Measurements from ENCODE around the gene ARHGAP26.
A peak's percentile ranks its signal among the peaks of the same experiment; 100 is the strongest.

Gene ARHGAP26

GRCh38 chr5:143173139-143173889, 403.1 kb downstream of the ARHGAP26 start:
- no peak for DNase-seq (ENCODE audit: low read depth in 4 of 4, low spot score in 1 of 4)

DNA sequence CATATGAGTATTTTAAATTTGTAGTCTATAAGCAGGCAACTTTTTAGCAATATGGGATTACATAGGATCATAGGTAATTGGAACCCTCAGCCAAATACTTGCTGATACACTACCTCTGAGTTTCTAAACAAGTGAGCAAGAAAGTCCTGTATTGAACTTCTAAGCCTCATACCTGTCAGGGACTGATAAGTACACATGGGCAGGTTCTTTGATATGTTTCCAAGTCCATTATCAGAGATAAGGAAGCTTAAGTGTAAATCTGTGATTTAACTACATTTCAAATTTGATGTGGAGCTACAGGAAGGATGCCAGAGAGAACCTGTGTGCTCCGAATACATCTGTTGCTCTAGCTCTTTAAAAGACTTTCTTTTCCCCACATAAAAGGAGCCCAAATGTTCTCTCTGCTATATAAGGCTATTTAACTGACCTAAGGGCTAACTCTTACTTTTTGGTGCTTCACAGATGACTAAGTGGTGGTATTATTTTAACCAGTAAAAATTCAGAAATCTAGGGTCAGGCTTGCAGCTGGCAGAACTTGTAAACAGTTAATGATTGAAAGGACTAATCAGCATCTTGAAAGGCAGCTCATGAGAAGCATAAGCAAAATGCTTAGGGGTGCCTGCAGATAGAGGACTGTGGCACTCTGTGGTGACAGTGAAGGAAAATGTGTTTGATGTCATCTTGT, 404.7 kb downstream of the ARHGAP26 start:
- DNase-seq (ENCODE audit: low read depth in 4 of 4, low spot score in 1 of 4) = no peak

DNA sequence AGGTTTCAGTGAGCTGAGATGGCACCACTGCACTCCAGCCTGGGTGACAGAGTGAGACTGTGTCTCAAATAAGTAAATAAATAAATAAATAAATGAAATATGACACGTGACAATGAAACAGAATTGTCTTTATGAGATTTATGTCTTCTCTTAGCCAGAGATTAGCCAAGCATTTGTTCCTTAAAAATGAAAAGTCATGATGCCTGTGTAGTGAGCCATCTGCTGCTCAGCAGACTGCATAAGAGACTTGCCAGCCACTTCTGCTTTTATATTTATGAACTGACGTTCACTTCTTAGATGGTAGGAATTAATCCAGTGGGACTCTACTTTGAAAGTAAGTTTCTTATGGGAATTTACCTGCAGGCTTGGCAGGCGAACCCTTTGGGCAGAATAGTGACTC, 405.9 kb downstream of the ARHGAP26 start:
- no peak for DNase-seq (ENCODE audit: low read depth in 4 of 4, low spot score in 1 of 4)

GRCh38 chr5:143177263-143177983, 407.2 kb downstream of the ARHGAP26 start:
- no peak for DNase-seq (ENCODE audit: low read depth in 4 of 4, low spot score in 1 of 4)

DNA sequence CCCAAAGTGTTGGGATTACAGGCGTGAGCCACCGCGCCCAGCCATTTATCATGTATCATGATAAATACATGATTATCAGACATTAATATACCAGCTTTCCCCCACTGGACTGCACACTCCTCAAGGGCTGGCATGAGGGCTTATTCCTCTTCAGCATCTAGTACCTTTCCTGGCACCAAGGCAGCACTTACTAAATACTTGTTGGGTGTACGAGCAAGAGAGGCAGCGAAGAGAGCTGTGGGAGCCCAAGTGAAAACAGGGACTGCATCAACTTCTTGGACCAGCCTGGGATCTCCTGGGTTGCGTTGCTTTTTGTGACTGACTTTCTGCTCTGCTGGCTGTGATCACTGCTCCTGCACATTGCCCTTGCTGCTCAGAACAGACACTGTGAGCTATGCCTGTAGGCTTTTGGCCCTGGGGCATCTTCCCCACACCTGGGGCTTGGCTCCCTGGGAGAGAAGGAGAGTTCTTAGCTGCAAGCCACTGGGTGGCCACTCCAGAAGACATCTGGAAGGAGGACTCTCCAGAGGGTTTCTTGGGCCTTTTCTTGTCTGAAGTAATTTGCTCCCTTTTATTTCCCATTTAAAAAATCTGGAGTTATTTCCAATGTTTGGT, 409.1 kb downstream of the ARHGAP26 start:
- DNase-seq (ENCODE audit: low read depth in 4 of 4, low spot score in 1 of 4) = no peak

GRCh38 chr5:143180751-143181150, 410.6 kb downstream of the ARHGAP26 start:
- no peak for DNase-seq (ENCODE audit: low read depth in 4 of 4, low spot score in 1 of 4)

DNA sequence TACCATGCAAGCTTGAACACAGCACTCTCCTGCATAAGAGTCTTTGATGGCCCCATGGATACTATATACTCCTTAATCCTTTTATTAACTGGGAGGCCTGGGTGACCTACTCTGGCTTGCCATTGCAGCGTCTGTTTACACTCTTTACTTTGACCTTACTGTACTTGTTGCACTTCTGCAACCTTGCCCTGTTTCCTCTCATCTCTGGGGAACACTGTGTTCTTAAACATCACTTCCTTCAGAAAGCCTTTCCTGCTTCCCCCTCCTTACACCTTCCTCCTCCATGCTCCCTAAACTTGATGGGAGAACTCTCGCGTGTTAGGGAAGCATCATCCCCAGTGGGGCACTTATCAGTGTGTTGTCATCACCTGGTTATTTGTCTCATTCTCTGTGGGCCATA, 411.0 kb downstream of the ARHGAP26 start:
- DNase-seq (ENCODE audit: low read depth in 4 of 4, low spot score in 1 of 4) = no peak

GRCh38 chr5:143182106-143182505, 411.9 kb downstream of the ARHGAP26 start:
- no peak for DNase-seq (ENCODE audit: low read depth in 4 of 4, low spot score in 1 of 4)

GRCh38 chr5:143182901-143183820, 413.0 kb downstream of the ARHGAP26 start:
- DNase-seq (ENCODE audit: low read depth in 4 of 4, low spot score in 1 of 4) = peak; percentile 21 to 50 (median 34)

DNA sequence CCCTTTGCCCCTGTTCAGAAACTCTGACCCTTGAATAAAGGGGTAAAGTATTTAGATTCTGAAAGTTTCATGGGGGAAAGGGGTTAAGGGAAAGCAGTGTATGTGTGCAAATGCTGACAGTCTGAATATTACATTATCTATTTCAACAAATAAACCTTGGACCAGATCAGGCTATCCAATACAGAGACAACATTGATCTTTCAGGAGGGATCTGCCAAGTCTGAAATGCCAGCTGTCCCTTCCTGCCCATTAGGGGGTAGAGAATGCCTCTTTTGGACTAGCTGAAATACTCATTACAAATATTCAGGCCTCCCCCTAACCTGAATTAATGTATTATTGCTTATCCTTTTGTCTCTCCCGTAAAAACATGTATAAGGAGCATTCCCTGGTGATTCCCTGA, 413.8 kb downstream of the ARHGAP26 start:
- DNase-seq (ENCODE audit: low read depth in 4 of 4, low spot score in 1 of 4) = no peak

- no peak for DNase-seq (ENCODE audit: low read depth in 4 of 4, low spot score in 1 of 4)
Observed at GRCh38 chr5:143186623-143187022, 416.4 kb downstream of the ARHGAP26 start.

GRCh38 chr5:143187495-143187894, 417.3 kb downstream of the ARHGAP26 start:
- no peak for DNase-seq (ENCODE audit: low read depth in 4 of 4, low spot score in 1 of 4)

DNA sequence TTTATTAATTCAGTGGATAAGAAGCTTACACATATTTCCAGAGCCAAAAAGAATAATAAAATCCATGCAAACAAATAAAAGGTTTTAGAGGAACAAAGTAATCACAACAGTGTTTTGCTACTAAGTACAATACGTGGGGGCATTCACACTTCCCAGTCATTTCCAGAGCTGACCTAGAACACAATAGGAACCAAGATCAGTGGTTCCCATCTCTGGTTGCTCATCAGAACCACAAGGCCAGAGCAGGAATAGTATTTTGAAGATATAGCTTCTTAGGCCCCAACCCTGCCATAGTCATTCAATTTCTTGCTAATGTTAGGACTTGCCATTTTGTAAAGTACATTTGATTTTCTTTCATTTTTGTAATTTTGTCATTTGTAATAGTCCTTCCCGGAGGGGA, 417.9 kb downstream of the ARHGAP26 start:
- no peak for DNase-seq (ENCODE audit: low read depth in 4 of 4, low spot score in 1 of 4)

DNA sequence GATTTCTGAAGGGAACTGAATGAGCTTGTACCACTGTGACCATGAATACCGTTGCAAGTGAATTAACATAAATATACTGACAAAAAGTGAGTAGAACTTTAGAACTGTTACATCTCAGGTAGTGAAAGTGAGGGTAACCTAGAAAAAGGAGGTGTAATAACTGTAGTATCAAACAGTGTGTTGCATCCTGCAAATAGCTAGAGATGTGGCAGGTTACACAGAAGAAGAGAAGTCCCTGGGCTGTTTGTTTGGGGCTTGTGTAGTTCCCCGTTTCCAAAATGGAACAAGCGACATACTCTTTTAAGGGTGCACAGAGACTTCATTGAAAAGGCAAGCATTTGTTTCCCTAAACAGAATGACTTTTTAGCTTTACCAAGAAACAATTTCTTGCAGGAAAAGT, 418.5 kb downstream of the ARHGAP26 start:
- no peak for DNase-seq (ENCODE audit: low read depth in 4 of 4, low spot score in 1 of 4)

DNA sequence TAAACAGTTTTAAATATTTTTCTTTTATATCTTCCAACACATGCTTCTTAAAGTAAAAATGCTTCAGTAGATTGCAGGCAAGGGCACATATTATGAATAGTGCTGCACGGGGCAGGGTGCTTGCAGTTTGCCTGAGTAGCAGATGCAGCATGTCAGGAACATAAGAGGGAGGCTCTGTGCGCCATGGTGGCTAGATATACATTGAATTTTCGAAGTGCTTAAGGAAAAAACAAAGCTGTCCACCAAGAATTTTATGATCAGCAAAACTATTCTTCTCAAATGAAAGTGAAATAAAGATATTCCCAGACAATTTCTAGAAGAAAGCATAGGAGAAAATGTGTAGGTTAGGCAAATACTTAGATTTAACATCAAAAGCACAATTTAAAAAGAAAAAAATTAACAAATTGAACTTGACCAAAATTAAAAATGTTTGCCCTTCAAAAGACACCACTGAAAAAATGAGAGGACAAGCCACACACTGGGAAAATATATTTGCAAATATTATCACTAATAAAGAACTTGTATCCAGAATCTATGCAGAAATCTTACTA, 420.2 kb downstream of the ARHGAP26 start:
- no peak for DNase-seq (ENCODE audit: low read depth in 4 of 4, low spot score in 1 of 4)

GRCh38 chr5:143191720-143192119, 421.5 kb downstream of the ARHGAP26 start:
- no peak for DNase-seq (ENCODE audit: low read depth in 4 of 4, low spot score in 1 of 4)

GRCh38 chr5:143192191-143192900, 422.2 kb downstream of the ARHGAP26 start:
- no peak for DNase-seq (ENCODE audit: low read depth in 4 of 4, low spot score in 1 of 4)

DNA sequence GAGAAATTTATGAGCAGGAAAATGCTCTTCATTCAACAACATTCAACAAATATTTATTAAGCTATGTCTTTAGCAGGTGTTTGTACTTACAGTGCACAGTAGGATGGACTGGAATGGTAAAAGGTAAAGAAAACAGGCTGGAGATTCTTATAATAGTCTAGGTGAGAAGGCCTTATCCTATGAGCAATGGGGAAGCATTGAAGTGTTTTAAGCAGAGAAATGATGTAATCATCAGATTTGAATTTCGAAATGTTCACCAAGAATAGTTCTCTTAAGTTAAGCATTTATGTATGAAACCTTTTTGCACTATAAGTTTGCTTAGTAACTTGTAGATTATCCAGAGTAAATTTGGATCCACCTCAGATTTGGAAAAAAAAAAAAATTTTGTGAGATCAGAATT, 424.0 kb downstream of the ARHGAP26 start:
- no peak for DNase-seq (ENCODE audit: low read depth in 4 of 4, low spot score in 1 of 4)

GRCh38 chr5:143194713-143195112, 424.5 kb downstream of the ARHGAP26 start:
- DNase-seq (ENCODE audit: low read depth in 4 of 4, low spot score in 1 of 4) = no peak

- no peak for DNase-seq (ENCODE audit: low read depth in 4 of 4, low spot score in 1 of 4)
Observed at GRCh38 chr5:143195491-143195890, 425.3 kb downstream of the ARHGAP26 start.
